Activated effector memory CD4-positive, alpha-beta T cell treated with Interleukin-2 at 50 U/mL for 16 hours (primary cell): Measurements from ENCODE around the gene ZIC3.

Experiments used
- DNase-seq: peaks from one replicate; pipeline ENCODE4 v3.0.0-alpha.2; 2020

Gene ZIC3

GRCh38 chrX:137574102-137574783, 8.3 kb downstream of the ZIC3 start:
- no peak for DNase-seq

- no peak for DNase-seq
Measured at GRCh38 chrX:137574784-137575293, 8.9 kb downstream of the ZIC3 start.

DNA sequence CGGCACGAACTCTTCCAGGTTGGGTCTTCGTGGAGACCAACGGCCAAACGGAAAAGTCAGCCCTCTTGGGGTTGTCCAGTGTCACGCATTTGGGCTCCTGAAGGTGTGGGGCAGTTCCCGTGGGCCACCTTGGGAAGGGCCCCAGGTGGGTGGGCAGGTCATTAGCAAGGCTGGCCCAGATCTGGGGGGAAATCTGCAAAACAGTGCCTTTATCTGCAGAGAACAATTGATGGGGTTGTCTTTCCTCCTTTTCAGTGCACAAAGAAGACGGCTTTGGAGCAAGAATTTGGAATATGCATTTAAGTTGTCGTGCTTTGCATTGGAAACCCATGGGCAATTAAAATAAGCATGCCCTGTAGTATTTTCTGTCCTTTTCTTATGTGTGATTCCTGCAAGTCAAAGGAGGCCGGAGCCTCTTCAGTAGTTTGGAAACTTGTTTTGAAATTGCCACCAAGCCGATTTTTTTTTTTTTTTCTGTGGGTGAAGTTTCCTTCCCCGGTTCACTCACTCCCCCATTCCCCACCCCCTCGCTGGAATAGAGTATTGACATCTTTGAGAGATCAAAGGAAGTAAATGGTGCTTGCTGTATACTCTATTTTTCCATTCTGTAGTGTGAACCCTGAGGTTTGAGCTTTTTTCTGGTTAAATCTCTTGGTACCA, 9.8 kb downstream of the ZIC3 start:
- no peak for DNase-seq

- DNase-seq: no peak
Measured at GRCh38 chrX:137587151-137587550, 21.2 kb downstream of the ZIC3 start.

DNA sequence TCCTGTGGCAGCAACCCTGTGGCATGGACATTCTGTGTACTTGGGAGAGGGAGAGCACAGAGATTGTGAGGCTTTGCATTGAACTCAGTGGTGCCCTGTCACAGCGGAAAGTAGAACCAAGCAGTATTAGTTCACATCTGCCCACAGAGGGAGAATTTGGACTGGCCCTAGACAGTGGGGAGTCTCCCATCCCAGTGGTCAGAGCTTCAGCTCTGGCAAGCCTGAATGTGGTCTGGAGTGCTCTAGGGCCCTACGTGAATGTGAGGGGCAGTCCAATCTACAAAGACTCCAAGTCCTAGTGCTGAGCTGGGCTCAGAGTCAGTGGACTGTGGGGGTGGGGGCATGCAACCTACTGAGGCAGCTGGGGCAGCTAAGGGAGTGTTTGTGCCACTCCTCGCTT, 34.8 kb downstream of the ZIC3 start:
- DNase-seq: no peak
